ENCODE data around the gene VWA2. TPM values are rescaled to one million over a fixed set of nuclear protein-coding genes. Genes with fewer than 3 reads are reported as not detected.

VWA2 gene
- total RNA-seq, 1 experiment from 2014 or later, result 1.6 TPM

DNA sequence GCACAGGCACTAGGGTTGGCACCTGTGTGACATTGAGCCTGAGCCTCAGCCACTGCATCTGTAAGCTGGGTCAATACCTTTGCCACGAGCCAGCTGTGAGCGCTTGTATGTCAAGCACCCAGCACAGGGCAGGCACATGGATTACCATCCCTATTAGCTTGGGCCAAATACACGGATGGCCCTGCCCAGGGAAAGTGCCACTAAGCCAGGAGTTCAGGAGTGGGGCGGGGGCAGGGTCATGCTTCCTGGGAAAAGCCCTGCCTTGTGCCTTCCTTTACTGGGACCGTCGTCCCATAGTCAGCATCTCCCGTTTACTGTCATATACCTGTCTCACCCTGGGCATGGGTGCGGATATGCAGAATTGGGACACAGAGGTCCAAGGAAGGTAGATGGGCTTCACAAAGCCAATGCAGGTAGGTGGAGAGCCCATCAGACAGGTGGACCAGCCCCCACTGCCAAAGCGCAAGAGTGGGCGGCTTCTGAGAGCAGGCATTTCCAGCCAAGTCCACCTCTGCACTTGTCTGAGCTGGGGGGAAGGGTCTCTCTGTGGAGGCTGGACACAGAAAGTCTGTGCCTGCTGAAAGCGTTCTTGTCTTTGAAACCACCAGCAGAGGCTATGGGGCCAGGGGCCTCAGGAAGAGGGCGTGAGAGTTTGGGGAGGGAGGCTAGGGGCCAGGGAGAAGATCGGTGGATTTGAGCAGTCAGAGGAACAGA, 72.6 kb downstream of the VWA2 start:
- Histone ChIP-seq H3T11ph (ENCODE audit: low read length) (no peak overlapping the region), H2BK20ac (ENCODE audit: low read depth, low read length, poor library complexity, severe bottlenecking) (no peak overlapping the region), H3K14ac (ENCODE audit: insufficient read depth, low read length) (no peak overlapping the region), H2AFZ (ENCODE audit: low read length) (no peak overlapping the region), H2AK5ac (ENCODE audit: insufficient read length, low read length) (no peak overlapping the region), H3K4me1 (ENCODE audit: insufficient read depth, low read length) (no peaks in the 10 kb centered on the region), H2BK5ac (ENCODE audit: insufficient read length, low read length) (no peak overlapping the region), H2BK120ac (ENCODE audit: low read depth, low read length, poor library complexity, severe bottlenecking) (no peak overlapping the region), H3K18ac (ENCODE audit: insufficient read length, low read depth, low read length) (no peak overlapping the region), H3K56ac (ENCODE audit: insufficient read length, low read depth, low read length) (no peak overlapping the region), H2BK12ac (ENCODE audit: insufficient read length, low read depth, low read length) (no peak overlapping the region), H3K4me2 (ENCODE audit: insufficient read depth, insufficient read length, low read length) (no peak overlapping the region), H3K23ac (ENCODE audit: insufficient read length, low read depth, low read length) (no peak overlapping the region), H2BK15ac (ENCODE audit: low read depth, low read length) (no peak overlapping the region), H3K23me2 (ENCODE audit: insufficient read length, low read depth, low read length, poor library complexity, severe bottlenecking) (no peaks in the 10 kb centered on the region), H3K9ac (ENCODE audit: extremely low read depth, insufficient read length, low read length) (no peak overlapping the region), H3K9me3 (ENCODE audit: control insufficient read depth, low read depth, low read length) (no peaks in the 10 kb centered on the region), H3K4ac (ENCODE audit: low read depth, low read length) (no peak overlapping the region), H4K8ac (replicated peaks; ENCODE audit: insufficient read length, low read depth, low read length) (no peak overlapping the region), H4K20me1 (ENCODE audit: control insufficient read depth, insufficient read depth, insufficient read length) (no peaks in the 10 kb centered on the region), H3K27me3 (ENCODE audit: insufficient read depth, low read length) (no peaks in the 10 kb centered on the region), H4K5ac (ENCODE audit: insufficient read length, low read depth, low read length) (no peak overlapping the region), H4K91ac (ENCODE audit: insufficient read length, low read depth, low read length) (no peak overlapping the region), H3K79me1 (ENCODE audit: insufficient read depth, low read depth, low read length, poor library complexity, severe bottlenecking) (no peaks in the 10 kb centered on the region), H3K27ac (ENCODE audit: insufficient read length, low read depth, low read length) (no peak overlapping the region), H3K79me2 (ENCODE audit: insufficient read depth, low read length) (no peaks in the 10 kb centered on the region)
- TF ChIP-seq, protein P1, sequence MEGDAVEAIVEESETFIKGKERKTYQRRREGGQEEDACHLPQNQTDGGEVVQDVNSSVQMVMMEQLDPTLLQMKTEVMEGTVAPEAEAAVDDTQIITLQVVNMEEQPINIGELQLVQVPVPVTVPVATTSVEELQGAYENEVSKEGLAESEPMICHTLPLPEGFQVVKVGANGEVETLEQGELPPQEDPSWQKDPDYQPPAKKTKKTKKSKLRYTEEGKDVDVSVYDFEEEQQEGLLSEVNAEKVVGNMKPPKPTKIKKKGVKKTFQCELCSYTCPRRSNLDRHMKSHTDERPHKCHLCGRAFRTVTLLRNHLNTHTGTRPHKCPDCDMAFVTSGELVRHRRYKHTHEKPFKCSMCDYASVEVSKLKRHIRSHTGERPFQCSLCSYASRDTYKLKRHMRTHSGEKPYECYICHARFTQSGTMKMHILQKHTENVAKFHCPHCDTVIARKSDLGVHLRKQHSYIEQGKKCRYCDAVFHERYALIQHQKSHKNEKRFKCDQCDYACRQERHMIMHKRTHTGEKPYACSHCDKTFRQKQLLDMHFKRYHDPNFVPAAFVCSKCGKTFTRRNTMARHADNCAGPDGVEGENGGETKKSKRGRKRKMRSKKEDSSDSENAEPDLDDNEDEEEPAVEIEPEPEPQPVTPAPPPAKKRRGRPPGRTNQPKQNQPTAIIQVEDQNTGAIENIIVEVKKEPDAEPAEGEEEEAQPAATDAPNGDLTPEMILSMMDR (conservative IDR thresholded peaks at IDR 0.05), result no peak
- no peak for DNase-seq
- peaks cover 9% of the 10 kb centered on the region for H3K27me3 Mint-ChIP-seq (ENCODE audit: low read depth)
- no peaks in the 10 kb centered on the region for H3K36me3 Mint-ChIP-seq (ENCODE audit: insufficient read depth in 1 of 3, low read depth in 3 of 3)
- no peak overlapping the region for H3K4me3 Mint-ChIP-seq
- no CpG with 5 or more reads among the region's 13 CpGs for WGBS (ENCODE audit: extremely low coverage, insufficient read length, low lambda C conversion rate)
- no peaks in the 10 kb centered on the region for H3K9me3 Mint-ChIP-seq
- H3K4me1 Mint-ChIP-seq, result no peaks in the 10 kb centered on the region
- H3K27ac Mint-ChIP-seq, result no peak overlapping the region
